Sigmoid colon (tissue), 7 donors: Measurements from ENCODE around the gene CNTLN. TPM values are rescaled to one million over a fixed set of nuclear protein-coding genes. Genes with fewer than 3 reads are reported as not detected.

ENCODE experiments used
- DNase-seq: peaks from one replicate; pipeline ENCODE4 v3.0.0-alpha.2; 2019
- H3K27ac ChIP-seq, 4 donors: fragments of 200-600 bp; sonication (generic); one replicate each; pipeline ENCODE4 v1.5.1; 2016 to 2019; ENCODE audit warnings: mild to moderate bottlenecking in 1 of 4
- H3K27me3 ChIP-seq, 3 donors: fragments of 200-600 bp; sonication (generic); one replicate each; pipeline ENCODE4 v1.5.1; 2019; ENCODE audit warnings: mild to moderate bottlenecking in 1 of 3
- H3K36me3 ChIP-seq, 4 donors: fragments of 200-600 bp; sonication (generic); one replicate each; pipeline ENCODE4 v1.5.1; 2016 to 2019
- H3K4me1 ChIP-seq, 4 donors: fragments of 200-600 bp; sonication (generic); one replicate each; pipeline ENCODE4 v1.5.1; 2017 to 2019
- H3K4me3 ChIP-seq, 4 donors: fragments of 200-600 bp; sonication (generic); one replicate each; pipeline ENCODE4 v1.5.1; 2017 to 2019; ENCODE audit warnings: mild to moderate bottlenecking in 2 of 4, moderate library complexity in 1 of 4
- H3K9me3 ChIP-seq, 4 donors: fragments of 200-600 bp in 3 of 4; sonication (generic) in 3 of 4; one replicate each; pipeline versions ENCODE4 v1.5.1 to v1.6.1; 2013 to 2019
- CTCF ChIP-seq, 4 experiments: fragments of 450-650 bp in 3 of 4; fragments of 200-600 bp in 1 of 4; IDR thresholded peaks; one replicate each; pipeline ENCODE4 v1.5.1; 2016 to 2019; ENCODE audit warnings: antibody characterized with exemption in 4 of 4, mild to moderate bottlenecking in 3 of 4, moderate library complexity in 2 of 4
- EP300 ChIP-seq, 4 donors: sonication (generic); formaldehyde crosslinking; IDR thresholded peaks; one replicate each; pipeline ENCODE4 v1.6.1; 2017; ENCODE audit warnings: antibody characterized with exemption in 4 of 4
- POLR2A ChIP-seq, 2 donors: fragments of 450-650 bp; IDR thresholded peaks; one replicate each; pipeline ENCODE4 v1.6.1; 2016; ENCODE audit warnings: antibody characterized with exemption in 2 of 2, mild to moderate bottlenecking in 2 of 2, moderate library complexity in 2 of 2
- POLR2AphosphoS5 ChIP-seq, 4 donors: sonication (generic); formaldehyde crosslinking; IDR thresholded peaks; one replicate each; pipeline ENCODE4 v1.6.1; 2017; ENCODE audit warnings: antibody characterized with exemption in 4 of 4
- WGBS, 2 donors: extraction: QIAGEN DNeasy Blood & Tissue Kit; methylation state at CpG; one replicate each; pipeline ENCODE4 v1.1.7; 2013; 5-methylcytosine and 5-hydroxymethylcytosine counted together
- intact Hi-C: fragments of 100-400 bp; cut with DNase I; formaldehyde crosslinking; loops from one replicate; pipeline ENCODE4 v1.15.1; 2023
- polyA plus RNA-seq, 3 donors: library from polyadenylated mRNA; stranded (reverse); fragments of 200-250 nt; gene quantifications; one replicate each; pipeline ENCODE4 v1.2.3, GENCODE V29; 2013
- total RNA-seq, 4 donors: library from RNA; depleted of rRNA; stranded (reverse); fragments of >200 nt; gene quantifications; one replicate each; pipeline ENCODE4 v1.1.0, GENCODE V29; 2016
- donor health status: healthy with polysubstance abuse.
- donor health status: Bipolar disorder and iron deficiency.
- donor health status: healthy.

The CNTLN gene
- total and polyA plus RNA-seq, 7 donors: 0.92 to 22.4 (median 12.1) TPM

- no peak for TF ChIP-seq EP300 (IDR thresholded peaks at IDR 0.05)
- no peak for TF ChIP-seq CTCF (IDR thresholded peaks at IDR 0.05)
- TF ChIP-seq POLR2AphosphoS5 (IDR thresholded peaks at IDR 0.05): no peak
- TF ChIP-seq POLR2A (IDR thresholded peaks at IDR 0.05): no peak
- 92 to 94% methylated on average over 7 of the region's 7 CpGs for WGBS, 2 donors
- Histone ChIP-seq H3K36me3 (no peaks in the 10 kb centered on the region), H3K4me1 (peaks cover 0 to 6% (median 0%) of the 10 kb centered on the region in 4 donors), H3K4me3 (no peak overlapping the region), H3K9me3 (no peaks in the 10 kb centered on the region), H3K27me3 (no peaks in the 10 kb centered on the region), H3K27ac (no peak overlapping the region)
- DNase-seq: no peak
- intact Hi-C loops: no loop called here
These were observed 88.1 kb downstream of the CNTLN start for GRCh38 chr9:17222932-17223331.

GRCh38 chr9:17225407-17225806 lies 90.6 kb downstream of the CNTLN start:
- 95 to 97% methylated on average over 1 of the region's 1 CpG for WGBS, 2 donors
- Histone ChIP-seq H3K4me1 (no peaks in the 10 kb centered on the region), H3K27ac (no peak overlapping the region), H3K4me3 (no peak overlapping the region), H3K9me3 (no peaks in the 10 kb centered on the region), H3K36me3 (no peaks in the 10 kb centered on the region), H3K27me3 (no peaks in the 10 kb centered on the region)
- TF ChIP-seq CTCF (IDR thresholded peaks at IDR 0.05) (no peak), POLR2A (IDR thresholded peaks at IDR 0.05) (no peak), EP300 (IDR thresholded peaks at IDR 0.05) (no peak), POLR2AphosphoS5 (IDR thresholded peaks at IDR 0.05) (no peak)
- no peak for DNase-seq
- intact Hi-C loops: no loop called here

GRCh38 chr9:17229945-17230560 lies 95.2 kb downstream of the CNTLN start:
- Histone ChIP-seq H3K27ac (no peak overlapping the region), H3K36me3 (no peaks in the 10 kb centered on the region), H3K4me3 (no peak overlapping the region), H3K4me1 (no peaks in the 10 kb centered on the region), H3K9me3 (no peaks in the 10 kb centered on the region), H3K27me3 (no peaks in the 10 kb centered on the region)
- WGBS, 2 donors: 95% methylated on average over 4 of the region's 4 CpGs
- intact Hi-C loops: no loop called here
- no peak for DNase-seq
- TF ChIP-seq POLR2A (IDR thresholded peaks at IDR 0.05) (no peak), POLR2AphosphoS5 (IDR thresholded peaks at IDR 0.05) (no peak), EP300 (IDR thresholded peaks at IDR 0.05) (no peak), CTCF (IDR thresholded peaks at IDR 0.05) (no peak)

GRCh38 chr9:17230646-17231045 lies 95.8 kb downstream of the CNTLN start:
- Histone ChIP-seq H3K9me3 (no peaks in the 10 kb centered on the region), H3K27ac (no peak overlapping the region), H3K36me3 (no peaks in the 10 kb centered on the region), H3K27me3 (no peaks in the 10 kb centered on the region), H3K4me3 (no peak overlapping the region), H3K4me1 (no peaks in the 10 kb centered on the region)
- intact Hi-C loops: no loop called here
- no peak for DNase-seq
- WGBS, 2 donors: 86 to 88% methylated on average over 1 of the region's 1 CpG
- TF ChIP-seq EP300 (IDR thresholded peaks at IDR 0.05): no peak

GRCh38 chr9:17236147-17236546 lies 101.3 kb downstream of the CNTLN start:
- H3K27me3 ChIP-seq: no peaks in the 10 kb centered on the region
- H3K36me3 ChIP-seq: no peaks in the 10 kb centered on the region
- 66% methylated on average over 2 of the region's 2 CpGs for WGBS, 2 donors
- no peaks in the 10 kb centered on the region for H3K4me1 ChIP-seq
- no peaks in the 10 kb centered on the region for H3K9me3 ChIP-seq
- H3K4me3 ChIP-seq: no peak overlapping the region
- DNase-seq: no peak
- TF ChIP-seq POLR2AphosphoS5 (IDR thresholded peaks at IDR 0.05): no peak
- TF ChIP-seq CTCF (IDR thresholded peaks at IDR 0.05): no peak
- no peak for TF ChIP-seq POLR2A (IDR thresholded peaks at IDR 0.05)
- TF ChIP-seq EP300 (IDR thresholded peaks at IDR 0.05): no peak
- H3K27ac ChIP-seq: no peak overlapping the region
- intact Hi-C loops: no loop called here
